ENCODE results near the gene SAMD10.
"Not testable (repeated sequence)": the region's sequence is repeated elsewhere in the genome, so short reads cannot be mapped to it uniquely, and the experiment has no call there.

The SAMD10 gene

DNA sequence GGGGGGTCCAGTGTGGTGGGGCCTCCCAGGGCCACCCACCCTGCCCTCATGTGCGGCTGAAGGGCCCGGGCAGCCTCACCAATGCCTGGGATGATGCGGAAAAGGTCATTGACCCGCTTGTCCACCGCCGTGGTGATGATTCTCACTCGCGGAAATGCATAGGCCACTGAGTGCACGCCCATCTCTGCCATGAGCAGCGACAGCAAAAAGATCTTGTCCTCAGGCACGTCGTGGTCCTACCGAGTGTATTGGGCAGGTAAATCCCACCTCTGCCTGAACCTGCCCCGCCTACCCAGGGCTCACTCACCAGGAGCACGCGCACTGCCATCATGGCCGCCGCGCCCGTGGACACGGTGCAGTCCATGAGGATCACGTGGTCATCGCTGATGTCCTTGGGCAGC is 39.4 kb downstream of the SAMD10 start:
- no peak for DNase-seq

- DNase-seq: peak; percentile 35
Measured at GRCh38 chr20:63939061-63939935, 40.1 kb downstream of the SAMD10 start.

GRCh38 chr20:63937596-63937995 is 41.8 kb downstream of the SAMD10 start:
- no peak for DNase-seq

DNA sequence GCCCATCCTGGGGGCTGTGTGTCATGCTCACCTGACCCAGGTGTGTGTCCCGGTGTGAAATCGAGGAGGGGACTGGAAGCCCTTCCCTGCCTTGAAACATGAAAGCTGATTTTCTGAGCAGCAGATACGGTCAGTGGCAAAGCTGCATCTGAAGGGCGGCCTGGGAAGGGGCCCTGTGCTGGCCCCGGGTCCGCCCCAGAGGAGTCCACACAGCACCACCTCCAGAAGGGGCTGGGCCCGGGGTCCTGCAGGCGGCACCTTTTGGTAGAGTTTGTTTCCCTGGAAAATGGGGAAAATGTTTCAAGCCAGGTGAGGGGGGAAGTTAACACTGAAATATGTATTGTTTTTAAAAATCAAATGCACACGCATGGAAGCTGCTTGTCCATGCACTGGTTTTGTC is 44.0 kb downstream of the SAMD10 start:
- DNase-seq: no peak

DNA sequence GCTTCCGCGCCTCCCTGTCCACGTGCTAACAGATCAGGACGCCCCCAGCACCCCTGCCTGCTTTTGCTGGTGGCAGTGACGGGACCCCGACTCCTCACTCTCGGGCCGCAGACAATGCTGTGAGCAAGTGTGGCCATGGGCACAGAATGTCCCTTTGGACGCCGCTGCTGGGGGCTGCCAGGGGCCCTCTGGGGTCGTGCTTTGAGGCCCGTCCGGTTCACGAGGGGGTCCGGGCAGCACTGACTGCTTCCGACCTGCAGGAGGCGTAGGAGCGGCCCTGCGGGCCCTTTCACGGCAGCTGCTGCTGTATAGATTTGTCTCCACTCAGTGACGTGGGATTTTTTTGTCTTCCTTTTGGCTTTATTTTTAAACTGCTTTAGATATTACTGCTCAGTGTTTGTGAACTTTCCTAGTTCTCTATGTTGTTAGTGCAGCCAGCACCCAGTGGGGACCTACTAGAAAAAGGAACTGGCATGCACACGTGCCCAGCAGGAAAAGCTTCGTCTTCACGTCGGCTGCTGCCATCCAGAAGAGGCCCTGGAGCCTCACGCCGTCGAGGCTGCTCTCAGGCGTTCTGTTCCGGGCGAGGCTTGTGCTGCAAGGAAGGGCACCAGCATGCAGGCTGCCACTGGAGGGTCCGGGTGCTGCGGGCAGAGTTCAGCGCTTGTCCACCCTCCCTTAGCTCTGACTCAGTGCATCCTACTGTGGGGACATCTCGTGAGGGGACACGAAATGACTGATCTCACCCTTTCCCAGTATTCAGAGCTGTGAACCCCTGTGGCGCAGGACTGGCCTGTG is 45.0 kb downstream of the SAMD10 start:
- no peak for DNase-seq

DNA sequence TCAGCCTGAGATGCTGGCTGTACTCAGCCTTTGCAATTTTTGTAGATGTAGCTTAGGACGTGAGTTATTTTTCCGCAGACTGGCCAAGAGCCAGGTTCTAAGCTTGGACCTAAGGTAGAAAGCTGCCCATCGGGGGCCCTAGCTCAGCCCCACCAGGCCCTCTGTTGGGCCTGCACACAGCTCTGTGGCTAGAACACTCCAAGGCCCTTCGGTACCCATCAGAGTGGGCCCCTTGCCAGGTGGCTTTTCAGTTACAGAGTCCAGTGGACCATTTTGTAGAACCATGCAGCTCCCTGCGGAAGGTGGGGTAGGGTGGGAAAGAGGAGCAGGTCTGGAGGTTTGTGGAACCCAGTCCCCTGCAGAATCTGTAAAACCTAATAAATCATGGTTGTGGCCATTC is 45.8 kb downstream of the SAMD10 start:
- no peak for DNase-seq

GRCh38 chr20:63932606-63933160 is 46.8 kb downstream of the SAMD10 start:
- no peak for DNase-seq

- no peak for DNase-seq
Measured at GRCh38 chr20:63931735-63932134, 47.7 kb downstream of the SAMD10 start.

DNA sequence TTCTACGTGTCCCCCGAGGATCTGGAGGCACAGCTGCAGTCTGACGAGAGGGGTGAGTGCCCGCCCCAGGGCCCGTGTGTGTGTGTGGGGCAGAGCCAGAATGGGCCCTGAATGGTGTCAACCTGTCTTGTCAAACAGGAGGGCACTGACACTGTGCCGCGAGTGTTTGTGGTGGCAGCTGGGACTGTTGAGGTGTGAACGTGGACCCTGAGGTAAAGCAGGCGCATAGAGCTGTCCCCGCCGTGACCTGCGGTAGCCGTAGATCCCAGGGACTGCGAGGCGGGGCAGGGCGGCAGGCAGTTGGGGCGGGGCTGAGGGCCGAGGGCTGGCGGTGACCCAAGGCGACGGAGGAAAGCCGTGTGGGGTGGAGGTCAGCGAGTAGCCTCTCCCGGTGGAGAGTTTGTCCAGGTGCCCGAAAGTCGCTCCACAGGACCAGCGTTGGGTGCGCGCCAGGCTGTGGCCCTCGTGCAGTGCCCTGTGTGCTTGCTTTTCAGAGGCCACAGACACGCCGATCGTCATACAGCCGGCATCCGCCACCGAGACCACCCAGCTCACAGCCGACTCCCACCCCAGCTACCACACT is 48.4 kb downstream of the SAMD10 start:
- DNase-seq: no peak

GRCh38 chr20:63929473-63929883 is 50.0 kb downstream of the SAMD10 start:
- not testable (repeated sequence) for DNase-seq

DNA sequence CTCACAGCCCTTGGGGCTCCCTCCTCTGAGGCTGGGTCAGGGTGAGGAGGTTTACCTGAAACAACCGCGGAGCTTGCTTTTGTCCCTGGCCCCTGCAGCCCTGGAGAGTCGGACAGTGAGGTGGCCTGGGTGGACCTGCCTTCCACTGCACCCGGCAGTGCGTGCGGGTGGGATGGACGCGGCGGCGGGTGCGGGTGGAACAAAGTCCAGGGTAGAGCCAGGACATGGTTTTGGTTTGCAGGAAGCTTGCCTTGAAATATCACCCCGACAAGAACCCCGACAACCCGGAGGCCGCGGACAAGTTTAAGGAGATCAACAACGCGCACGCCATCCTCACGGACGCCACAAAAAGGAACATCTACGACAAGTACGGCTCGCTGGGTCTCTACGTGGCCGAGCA is 50.4 kb downstream of the SAMD10 start:
- DNase-seq: no peak

GRCh38 chr20:63926298-63926697 is 53.1 kb downstream of the SAMD10 start:
- DNase-seq: no peak

DNA sequence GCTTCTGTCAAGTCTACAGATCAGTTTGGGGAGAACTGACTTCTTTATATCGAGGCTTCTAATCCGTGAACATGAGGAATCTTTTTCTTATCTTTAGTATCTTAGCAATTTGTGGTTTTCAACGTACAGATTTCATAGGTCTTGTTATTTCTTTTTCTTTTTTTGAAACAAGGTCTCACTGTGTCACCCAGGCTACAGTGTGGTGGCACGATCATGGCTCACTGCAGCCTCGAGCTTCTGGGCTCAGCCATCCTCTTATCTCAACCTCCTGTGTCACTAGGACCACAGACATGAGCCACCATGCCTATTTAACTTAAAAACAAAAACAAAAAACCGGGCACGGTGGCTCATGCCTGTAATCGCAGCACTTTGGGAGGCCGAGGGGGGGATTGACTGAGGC is 55.2 kb downstream of the SAMD10 start:
- no peak for DNase-seq
